C4-2B (cell line): Measurements from ENCODE around the gene CDK14.

ENCODE experiments used
- ZFX ChIP-seq: fragments of 450-650 bp; IDR thresholded peaks from 2 replicates; pipeline ENCODE4 v1.6.1; 2017
- TF ChIP-seq, protein P1 (sequence below): fragments of 450-650 bp; conservative IDR thresholded peaks from 2 replicates; pipeline ENCODE4 v1.5.1; 2017; ENCODE audit warnings: mild to moderate bottlenecking

DNA sequence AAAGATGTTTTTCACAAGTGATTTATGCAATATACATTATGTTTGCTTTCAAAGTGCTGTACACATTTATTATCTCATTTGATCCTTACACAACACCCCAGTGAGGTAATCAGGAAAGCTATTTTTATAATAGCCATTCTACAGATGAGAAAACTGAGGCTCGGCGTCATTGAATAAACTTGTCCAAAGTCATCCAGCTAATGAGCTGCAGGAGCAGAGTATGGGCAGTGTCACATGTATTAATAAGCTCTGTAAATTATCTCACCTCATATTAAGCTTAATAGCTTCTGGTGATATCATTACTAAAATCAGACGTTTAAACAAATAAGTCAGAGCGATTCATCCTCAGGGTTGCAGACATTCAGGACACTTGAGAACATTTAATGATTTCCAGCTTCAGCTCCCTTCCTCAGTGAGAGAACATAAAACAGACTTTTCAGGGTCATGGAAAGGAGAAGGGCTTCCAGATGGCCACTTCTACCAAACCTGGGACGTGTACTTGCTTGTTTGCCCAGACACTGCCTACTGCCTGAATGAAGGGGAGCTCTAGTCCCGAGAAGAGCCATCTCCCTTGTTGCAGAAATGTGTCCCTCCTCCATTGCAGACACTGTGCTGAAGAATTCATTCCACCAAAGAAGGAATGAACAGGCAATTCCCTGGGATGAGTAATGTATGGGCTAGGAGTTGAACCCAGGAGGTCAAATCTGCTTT lies 647.6 kb downstream of the CDK14 start:
- TF ChIP-seq, protein P1, sequence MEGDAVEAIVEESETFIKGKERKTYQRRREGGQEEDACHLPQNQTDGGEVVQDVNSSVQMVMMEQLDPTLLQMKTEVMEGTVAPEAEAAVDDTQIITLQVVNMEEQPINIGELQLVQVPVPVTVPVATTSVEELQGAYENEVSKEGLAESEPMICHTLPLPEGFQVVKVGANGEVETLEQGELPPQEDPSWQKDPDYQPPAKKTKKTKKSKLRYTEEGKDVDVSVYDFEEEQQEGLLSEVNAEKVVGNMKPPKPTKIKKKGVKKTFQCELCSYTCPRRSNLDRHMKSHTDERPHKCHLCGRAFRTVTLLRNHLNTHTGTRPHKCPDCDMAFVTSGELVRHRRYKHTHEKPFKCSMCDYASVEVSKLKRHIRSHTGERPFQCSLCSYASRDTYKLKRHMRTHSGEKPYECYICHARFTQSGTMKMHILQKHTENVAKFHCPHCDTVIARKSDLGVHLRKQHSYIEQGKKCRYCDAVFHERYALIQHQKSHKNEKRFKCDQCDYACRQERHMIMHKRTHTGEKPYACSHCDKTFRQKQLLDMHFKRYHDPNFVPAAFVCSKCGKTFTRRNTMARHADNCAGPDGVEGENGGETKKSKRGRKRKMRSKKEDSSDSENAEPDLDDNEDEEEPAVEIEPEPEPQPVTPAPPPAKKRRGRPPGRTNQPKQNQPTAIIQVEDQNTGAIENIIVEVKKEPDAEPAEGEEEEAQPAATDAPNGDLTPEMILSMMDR = no peak
- TF ChIP-seq ZFX = no peak
